ENCODE data around the gene COL10A1.

The COL10A1 gene

GRCh38 chr6:116078522-116078921 lies 47.4 kb downstream of the COL10A1 start:
- Histone ChIP-seq H3K9ac (ENCODE audit: low read depth, low read length) (no peak overlapping the region), H3K27me3 (ENCODE audit: insufficient read depth, low read length) (no peaks in the 10 kb centered on the region), H3K9me3 (ENCODE audit: insufficient read depth, low read depth, low read length) (no peaks in the 10 kb centered on the region), H3K4me3 (ENCODE audit: low read length) (no peak overlapping the region), H3K4me1 (ENCODE audit: insufficient read depth, low read length) (no peaks in the 10 kb centered on the region), H3K27ac (ENCODE audit: low read length) (no peak overlapping the region), H3K36me3 (ENCODE audit: insufficient read depth, low read depth, low read length) (no peaks in the 10 kb centered on the region)

- Histone ChIP-seq H3K4me1 (ENCODE audit: insufficient read depth, low read length) (no peaks in the 10 kb centered on the region), H3K36me3 (ENCODE audit: insufficient read depth, low read depth, low read length) (no peaks in the 10 kb centered on the region), H3K4me3 (ENCODE audit: low read length) (no peak overlapping the region), H3K27me3 (ENCODE audit: insufficient read depth, low read length) (no peaks in the 10 kb centered on the region), H3K9ac (ENCODE audit: low read depth, low read length) (no peak overlapping the region), H3K27ac (ENCODE audit: low read length) (no peak overlapping the region), H3K9me3 (ENCODE audit: insufficient read depth, low read depth, low read length) (no peaks in the 10 kb centered on the region)
Measured at GRCh38 chr6:116074732-116075390, 51.1 kb downstream of the COL10A1 start.

GRCh38 chr6:116073765-116074440 lies 52.0 kb downstream of the COL10A1 start:
- no peak overlapping the region for H3K27ac ChIP-seq (ENCODE audit: low read length)

GRCh38 chr6:116072368-116072767 lies 53.6 kb downstream of the COL10A1 start:
- H3K9ac ChIP-seq (ENCODE audit: low read depth, low read length), result no peak overlapping the region
- no peaks in the 10 kb centered on the region; the same call in 1 of the 2 replicates for H3K4me1 ChIP-seq (ENCODE audit: insufficient read depth, low read length)
- no peak overlapping the region for H3K27ac ChIP-seq (ENCODE audit: low read length)
- no peaks in the 10 kb centered on the region for H3K9me3 ChIP-seq (ENCODE audit: insufficient read depth, low read depth, low read length)
- H3K4me3 ChIP-seq (ENCODE audit: low read length), result no peak overlapping the region
- H3K27me3 ChIP-seq (ENCODE audit: insufficient read depth, low read length), result no peaks in the 10 kb centered on the region
- no peaks in the 10 kb centered on the region for H3K36me3 ChIP-seq (ENCODE audit: insufficient read depth, low read depth, low read length)

More at GRCh38 chr6:116073765-116074440, 52.0 kb downstream of the COL10A1 start:
- no peak overlapping the region for H3K9ac ChIP-seq (ENCODE audit: low read depth, low read length)
- H3K4me3 ChIP-seq (ENCODE audit: low read length), result no peak overlapping the region
- no peaks in the 10 kb centered on the region for H3K27me3 ChIP-seq (ENCODE audit: insufficient read depth, low read length)
- no peaks in the 10 kb centered on the region for H3K9me3 ChIP-seq (ENCODE audit: insufficient read depth, low read depth, low read length)
- no peaks in the 10 kb centered on the region; the same call in 1 of the 2 replicates for H3K4me1 ChIP-seq (ENCODE audit: insufficient read depth, low read length)
- no peaks in the 10 kb centered on the region for H3K36me3 ChIP-seq (ENCODE audit: insufficient read depth, low read depth, low read length)

GRCh38 chr6:116070616-116071389 lies 55.1 kb downstream of the COL10A1 start:
- no peaks in the 10 kb centered on the region for H3K9me3 ChIP-seq (ENCODE audit: insufficient read depth, low read depth, low read length)
- H3K9ac ChIP-seq (ENCODE audit: low read depth, low read length), result no peak overlapping the region
- no peaks in the 10 kb centered on the region for H3K36me3 ChIP-seq (ENCODE audit: insufficient read depth, low read depth, low read length)
- no peak overlapping the region for H3K27ac ChIP-seq (ENCODE audit: low read length)
- no peaks in the 10 kb centered on the region; the same call in 1 of the 2 replicates for H3K4me1 ChIP-seq (ENCODE audit: insufficient read depth, low read length)
- no peaks in the 10 kb centered on the region for H3K27me3 ChIP-seq (ENCODE audit: insufficient read depth, low read length)
- no peak overlapping the region for H3K4me3 ChIP-seq (ENCODE audit: low read length)

GRCh38 chr6:116070101-116070500 lies 55.8 kb downstream of the COL10A1 start:
- no peak overlapping the region for H3K27ac ChIP-seq (ENCODE audit: low read length)
- no peaks in the 10 kb centered on the region; the same call in 1 of the 2 replicates for H3K4me1 ChIP-seq (ENCODE audit: insufficient read depth, low read length)
- no peaks in the 10 kb centered on the region for H3K36me3 ChIP-seq (ENCODE audit: insufficient read depth, low read depth, low read length)
- H3K27me3 ChIP-seq (ENCODE audit: insufficient read depth, low read length), result no peaks in the 10 kb centered on the region
- H3K9ac ChIP-seq (ENCODE audit: low read depth, low read length), result no peak overlapping the region
- H3K9me3 ChIP-seq (ENCODE audit: insufficient read depth, low read depth, low read length), result no peaks in the 10 kb centered on the region
- H3K4me3 ChIP-seq (ENCODE audit: low read length), result no peak overlapping the region

Measured in iPS-20b (cell line).